IMR-90 (cell line): ENCODE results near the gene PRKCH.

Experiments used
- CTCF ChIP-seq: conservative IDR thresholded peaks from 2 replicates; pipeline ENCODE4 v1.5.1; 2012; ENCODE audit warnings: mild to moderate bottlenecking, low read depth, low read length, improper control_type of control experiment
- MAZ ChIP-seq: IDR thresholded peaks from 2 replicates; pipeline ENCODE4 v1.6.1; 2012; ENCODE audit warnings: low read depth, mild to moderate bottlenecking, low read length, improper control_type of control experiment, moderate library complexity, borderline replicate concordance
- POLR2A ChIP-seq: IDR thresholded peaks from 2 replicates; pipeline ENCODE4 v1.6.1; 2012; ENCODE audit warnings: mild to moderate bottlenecking, low read depth, low read length

- TF ChIP-seq CTCF (no peak), POLR2A (no peak), MAZ (no peak)
These were observed 154.8 kb downstream of the PRKCH start for GRCh38 chr14:61476105-61476753.
